Right lobe of liver (tissue), 6 donors: ENCODE measurements around the gene MOB3B. TPM values are rescaled to one million over a fixed set of nuclear protein-coding genes. Genes with fewer than 3 reads are reported as not detected.

Experiments used
- ATAC-seq, 4 donors: fragments of 200-7000 bp; cut with Tn5 transposase; one replicate each; pipeline ENCODE4 v1.9.1; 2020; ENCODE audit warnings: mild to moderate bottlenecking in 4 of 4, moderate library complexity in 4 of 4
- DNase-seq, 3 donors: peaks; one replicate each; pipeline ENCODE4 v3.0.0-alpha.2; 2020
- H3K27ac ChIP-seq, 3 donors: fragments of 200-600 bp; one replicate each; pipeline ENCODE4 v1.8.0; 2022
- H3K27me3 ChIP-seq, 2 donors: fragments of 200-600 bp; one replicate each; pipeline ENCODE4 v1.8.0; 2022
- H3K36me3 ChIP-seq, 4 donors: fragments of 200-600 bp; sonication (generic) in 1 of 4; one replicate each; pipeline versions ENCODE4 v1.5.1 to v1.8.0; 2017 to 2022; ENCODE audit warnings: control low read depth in 1 of 4
- H3K4me1 ChIP-seq, 4 donors: fragments of 200-600 bp; sonication (generic) in 1 of 4; one replicate each; pipeline versions ENCODE4 v1.5.1 to v1.8.0; 2017 to 2022; ENCODE audit warnings: control low read depth in 1 of 4
- H3K4me3 ChIP-seq, 3 donors: fragments of 200-600 bp; one replicate each; pipeline ENCODE4 v1.8.0; 2022
- H3K9me3 ChIP-seq, 4 donors: fragments of 200-600 bp; sonication (generic) in 1 of 4; one replicate each; pipeline versions ENCODE4 v1.5.1 to v1.8.0; 2017 to 2022; ENCODE audit warnings: control low read depth in 1 of 4
- POLR2A ChIP-seq: fragments of 450-650 bp; IDR thresholded peaks from one replicate; pipeline ENCODE4 v1.6.1; 2017; ENCODE audit warnings: antibody characterized with exemption, mild to moderate bottlenecking
- WGBS: methylation state at CpG from one replicate; pipeline ENCODE4 v1.1.6; 2018; ENCODE audit warnings: low coverage, low lambda C conversion rate; ENCODE audit not compliant: insufficient coverage; ENCODE audit errors: missing lambda C conversion rate; 5-methylcytosine and 5-hydroxymethylcytosine counted together
- intact Hi-C, 2 donors: fragments of 100-400 bp; cut with DNase I; formaldehyde crosslinking; loops; one replicate each; pipeline versions ENCODE4 v1.11.2 to v1.14.1; 2022
- total RNA-seq, 6 experiments: library from RNA; depleted of rRNA in 2 of 6; stranded (reverse); fragments of >200 nt in 2 of 6; fragmentation: NEBNext Ultra II Directional in 3 of 6; extraction: Animal tissue kit (Norgen Biotek cat#: 25700) in 3 of 6; gene quantifications; one replicate each; pipeline versions ENCODE4 v1.1.0 to v1.2.4, GENCODE V29; 2016 to 2023
- TF ChIP-seq, protein P1 (sequence below), 4 donors: fragments of 200-600 bp in 3 of 4; fragments of 450-650 bp in 1 of 4; IDR thresholded peaks; one replicate each; pipeline versions ENCODE4 v1.5.1 to v1.8.0; 2016 to 2022; ENCODE audit warnings: antibody characterized with exemption in 4 of 4, mild to moderate bottlenecking in 2 of 4
- donor health status: DM: no; HTN: yes; CAD: no.
- donor health status: DM: no; HTN: no; CAD: no.
- donor health status: DM: no; HTN: no; CAD: no.
- donor health status: DM: no; HTN: yes; CAD: no.
- donor health status: DM: no; HTN: yes; CAD: no.

Gene MOB3B
- total RNA-seq, 6 experiments from 2014 or later, result 1.0 to 2.4 (median 1.7) TPM

DNA sequence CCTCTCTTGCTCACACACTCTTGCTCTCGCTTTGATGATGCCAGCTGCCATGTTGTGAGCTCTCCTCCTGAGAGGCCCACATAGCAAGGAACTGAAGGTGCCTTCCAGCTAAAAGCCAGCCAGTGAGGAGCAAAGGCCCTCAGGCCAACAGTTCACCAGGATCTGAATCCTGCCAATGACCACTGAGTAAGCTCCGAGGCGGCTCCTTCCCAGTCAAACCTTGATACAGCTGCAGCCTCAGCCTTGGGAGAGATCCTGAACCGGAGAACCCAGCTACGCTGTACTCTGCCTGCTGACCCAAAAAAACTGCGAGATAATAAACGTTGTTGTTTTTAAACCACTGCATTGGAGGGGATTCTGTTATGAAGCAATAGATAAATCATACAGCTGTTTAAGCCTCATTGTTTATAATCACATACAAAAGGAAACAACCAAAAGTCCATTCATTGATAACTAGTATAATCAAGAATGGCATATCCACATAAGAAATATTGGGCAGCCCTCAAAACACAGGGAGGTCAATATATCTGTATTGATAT, 54.5 kb downstream of the MOB3B start:
- Histone ChIP-seq H3K36me3 (no peaks in the 10 kb centered on the region), H3K27ac (no peak overlapping the region), H3K9me3 (no peaks in the 10 kb centered on the region), H3K4me3 (no peak overlapping the region), H3K27me3 (no peaks in the 10 kb centered on the region), H3K4me1 (no peaks in the 10 kb centered on the region)
- intact Hi-C loops, result no loop called here
- peak in 2 of 4 donors; percentile 16 to 47 for ATAC-seq
- TF ChIP-seq POLR2A, result no peak
- no peak for DNase-seq
- WGBS, result 68% methylated on average over 3 of the region's 7 CpGs

DNA sequence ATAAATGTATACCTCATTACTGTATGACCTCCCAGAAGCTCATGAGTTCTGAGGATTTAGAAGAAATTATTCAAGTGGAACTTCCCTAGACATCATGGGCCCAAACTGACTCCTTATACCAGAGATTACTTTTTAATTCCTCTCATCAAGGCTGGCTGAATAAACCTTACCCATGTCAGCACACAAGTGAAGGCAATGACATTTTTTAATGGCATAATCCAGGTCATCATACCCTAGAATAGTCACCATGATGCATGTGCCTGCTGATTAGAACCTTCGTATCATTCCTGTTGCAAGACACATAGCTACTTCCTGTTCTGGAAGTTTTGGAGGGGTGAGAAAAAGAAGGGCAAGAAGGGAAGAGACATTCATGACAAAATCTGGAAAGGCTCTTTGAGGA, 55.3 kb downstream of the MOB3B start:
- no peaks in the 10 kb centered on the region for H3K4me1 ChIP-seq
- DNase-seq (no peak), ATAC-seq (no peak)
- no peaks in the 10 kb centered on the region for H3K9me3 ChIP-seq
- TF ChIP-seq POLR2A, result no peak
- TF ChIP-seq, protein P1, sequence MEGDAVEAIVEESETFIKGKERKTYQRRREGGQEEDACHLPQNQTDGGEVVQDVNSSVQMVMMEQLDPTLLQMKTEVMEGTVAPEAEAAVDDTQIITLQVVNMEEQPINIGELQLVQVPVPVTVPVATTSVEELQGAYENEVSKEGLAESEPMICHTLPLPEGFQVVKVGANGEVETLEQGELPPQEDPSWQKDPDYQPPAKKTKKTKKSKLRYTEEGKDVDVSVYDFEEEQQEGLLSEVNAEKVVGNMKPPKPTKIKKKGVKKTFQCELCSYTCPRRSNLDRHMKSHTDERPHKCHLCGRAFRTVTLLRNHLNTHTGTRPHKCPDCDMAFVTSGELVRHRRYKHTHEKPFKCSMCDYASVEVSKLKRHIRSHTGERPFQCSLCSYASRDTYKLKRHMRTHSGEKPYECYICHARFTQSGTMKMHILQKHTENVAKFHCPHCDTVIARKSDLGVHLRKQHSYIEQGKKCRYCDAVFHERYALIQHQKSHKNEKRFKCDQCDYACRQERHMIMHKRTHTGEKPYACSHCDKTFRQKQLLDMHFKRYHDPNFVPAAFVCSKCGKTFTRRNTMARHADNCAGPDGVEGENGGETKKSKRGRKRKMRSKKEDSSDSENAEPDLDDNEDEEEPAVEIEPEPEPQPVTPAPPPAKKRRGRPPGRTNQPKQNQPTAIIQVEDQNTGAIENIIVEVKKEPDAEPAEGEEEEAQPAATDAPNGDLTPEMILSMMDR (IDR thresholded peaks at IDR 0.05), result no peak
- no peak overlapping the region for H3K27ac ChIP-seq
- intact Hi-C loops, result no loop called here
- no peaks in the 10 kb centered on the region for H3K36me3 ChIP-seq
- 44% methylated on average over 1 of the region's 1 CpG for WGBS
- H3K27me3 ChIP-seq, result no peaks in the 10 kb centered on the region
- no peak overlapping the region for H3K4me3 ChIP-seq

DNA sequence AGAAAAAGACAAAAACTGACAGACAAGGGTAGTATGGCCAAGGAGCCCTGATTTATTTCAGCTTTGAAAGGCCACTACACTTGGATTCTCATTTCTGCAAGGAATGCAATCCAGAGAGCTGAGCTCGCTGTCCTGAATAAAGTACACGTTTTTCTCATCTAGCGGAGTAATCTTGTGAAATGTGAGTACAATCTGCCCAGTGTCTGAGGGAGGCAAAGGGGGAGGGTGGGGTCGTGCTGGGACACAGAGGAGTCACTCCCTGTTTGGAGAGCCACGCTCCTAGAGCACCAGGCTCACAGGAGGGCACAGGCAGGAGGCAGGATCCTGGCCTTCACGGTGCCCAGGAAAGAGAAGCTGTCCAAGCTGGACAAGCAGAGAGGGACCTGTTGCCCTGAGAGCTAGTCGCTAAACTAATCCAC, 56.5 kb downstream of the MOB3B start:
- no peaks in the 10 kb centered on the region for H3K36me3 ChIP-seq
- no peaks in the 10 kb centered on the region for H3K4me1 ChIP-seq
- ATAC-seq (peak; percentile 38 to 53 (median 42)), DNase-seq (peak in 1 of 3 donors; percentile 43)
- no peaks in the 10 kb centered on the region for H3K27me3 ChIP-seq
- no peak overlapping the region for H3K4me3 ChIP-seq
- H3K9me3 ChIP-seq, result no peaks in the 10 kb centered on the region
- TF ChIP-seq, protein P1 (IDR thresholded peaks at IDR 0.05), result no peak
- TF ChIP-seq POLR2A, result no peak
- intact Hi-C loops, result no loop called here
- H3K27ac ChIP-seq, result no peak overlapping the region
- 30% methylated on average over 3 of the region's 7 CpGs for WGBS

DNA sequence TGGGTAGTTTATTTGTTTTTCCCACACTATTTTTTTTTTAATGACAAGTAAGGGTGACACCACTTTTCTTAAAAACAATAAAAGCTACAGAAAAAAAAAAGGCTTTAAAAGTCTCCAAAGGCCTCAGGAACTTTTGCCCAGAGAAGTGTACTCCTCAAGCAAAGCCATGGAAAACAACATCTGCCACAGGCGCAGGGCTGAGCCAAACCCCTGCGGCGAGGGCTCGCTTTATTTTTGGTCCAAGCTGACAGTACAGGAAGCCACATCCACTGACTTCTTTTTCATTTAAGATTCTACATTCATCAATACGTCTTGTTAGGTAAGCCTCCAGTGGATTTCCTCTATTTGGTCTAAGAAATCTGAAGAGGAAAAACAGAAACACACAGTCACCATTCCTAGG, 57.4 kb downstream of the MOB3B start:
- ATAC-seq, result no peak
- 70% methylated on average over 5 of the region's 5 CpGs for WGBS
- Histone ChIP-seq H3K36me3 (no peaks in the 10 kb centered on the region), H3K9me3 (no peaks in the 10 kb centered on the region), H3K27me3 (no peaks in the 10 kb centered on the region), H3K27ac (no peak overlapping the region), H3K4me3 (no peak overlapping the region), H3K4me1 (no peaks in the 10 kb centered on the region)
- no peak for TF ChIP-seq POLR2A
- TF ChIP-seq, protein P1 (IDR thresholded peaks at IDR 0.05), result no peak
- intact Hi-C loops, result no loop called here
- DNase-seq, result no peak

DNA sequence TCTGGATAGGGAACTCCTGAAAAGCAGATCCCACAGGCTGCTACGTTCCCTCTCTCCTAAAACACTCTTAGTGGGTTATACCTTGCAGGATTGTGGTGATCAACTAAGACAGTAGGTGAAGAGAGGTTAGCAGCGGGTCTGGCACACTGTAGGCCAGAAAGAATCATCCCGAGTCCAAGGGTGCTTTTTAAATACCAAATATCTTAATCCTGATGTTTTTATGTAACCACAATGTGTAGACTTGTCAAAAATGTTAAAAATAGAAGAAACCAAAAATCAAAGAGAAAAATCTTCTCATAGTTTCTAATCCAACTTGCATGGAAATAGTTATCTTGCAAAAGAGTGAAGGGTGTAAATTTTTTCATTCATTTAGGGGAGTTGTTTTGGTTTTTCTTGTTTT, 57.8 kb downstream of the MOB3B start:
- Histone ChIP-seq H3K9me3 (no peaks in the 10 kb centered on the region), H3K36me3 (no peaks in the 10 kb centered on the region), H3K27me3 (no peaks in the 10 kb centered on the region), H3K27ac (no peak overlapping the region), H3K4me3 (no peak overlapping the region), H3K4me1 (no peaks in the 10 kb centered on the region)
- no peak for TF ChIP-seq POLR2A
- TF ChIP-seq, protein P1 (IDR thresholded peaks at IDR 0.05), result no peak
- 76% methylated on average over 3 of the region's 3 CpGs for WGBS
- intact Hi-C loops, result no loop called here
- DNase-seq (no peak), ATAC-seq (no peak)
